Stimulated activated CD8-positive, alpha-beta memory T cell treated with anti-CD3 and anti-CD28 coated beads, Interleukin-15, amount 100 ng/mL, for 4 hours (primary cell): ENCODE data around the gene KIF5A.
A peak's percentile ranks its signal among the peaks of the same experiment; 100 is the strongest.
"Not testable (repeated sequence)": the region's sequence is repeated elsewhere in the genome, so short reads cannot be mapped to it uniquely, and the experiment has no call there.

Source experiments
- DNase-seq, 2 donors: peaks; one replicate each; pipeline ENCODE4 v3.0.0-alpha.2; 2020; ENCODE audit warnings: low read depth in 2 of 2

Gene KIF5A

DNA sequence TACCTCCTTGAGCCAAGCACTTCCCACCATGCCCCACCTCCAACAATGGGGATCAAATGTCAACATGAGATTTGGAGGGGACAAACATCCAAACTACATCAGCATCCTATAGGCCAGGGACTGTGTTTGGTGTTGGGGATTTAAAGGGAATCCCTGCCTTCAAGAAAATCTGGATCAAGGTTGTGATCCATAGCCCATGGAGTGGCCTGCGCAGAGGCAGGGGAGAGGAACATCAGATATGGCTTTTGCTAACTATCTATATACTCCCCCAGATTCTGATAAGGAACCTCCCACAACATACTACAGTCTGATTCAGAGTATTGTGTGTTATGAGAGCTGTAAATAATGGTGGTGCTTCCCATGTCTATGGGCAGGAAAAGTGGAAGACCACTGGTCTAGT is 5.1 kb downstream of the KIF5A start:
- DNase-seq = no peak

GRCh38 chr12:57558864-57559263 is 9.0 kb downstream of the KIF5A start:
- DNase-seq = no peak

- no peak for DNase-seq
These were observed 10.7 kb downstream of the KIF5A start for GRCh38 chr12:57560516-57560915.

DNA sequence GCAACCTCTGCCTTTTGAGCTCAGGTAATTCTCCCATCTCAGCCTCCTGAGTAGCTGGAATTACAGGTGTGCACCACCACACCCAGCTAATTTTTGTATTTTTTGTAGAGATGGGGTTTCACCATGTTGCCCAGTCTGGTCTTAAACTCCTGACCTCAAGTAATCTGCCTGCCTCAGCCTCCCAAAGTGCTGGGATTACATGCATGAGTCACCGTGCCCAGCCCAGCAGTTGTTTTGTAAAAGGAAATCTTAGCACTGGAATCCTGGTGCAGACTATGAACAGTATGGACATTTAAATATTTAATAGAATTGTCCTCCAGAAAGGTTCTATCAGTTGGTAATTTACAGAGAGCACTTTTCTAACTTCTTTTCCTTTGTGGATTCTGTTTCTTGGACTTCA is 11.3 kb downstream of the KIF5A start:
- not testable (repeated sequence) for DNase-seq

DNA sequence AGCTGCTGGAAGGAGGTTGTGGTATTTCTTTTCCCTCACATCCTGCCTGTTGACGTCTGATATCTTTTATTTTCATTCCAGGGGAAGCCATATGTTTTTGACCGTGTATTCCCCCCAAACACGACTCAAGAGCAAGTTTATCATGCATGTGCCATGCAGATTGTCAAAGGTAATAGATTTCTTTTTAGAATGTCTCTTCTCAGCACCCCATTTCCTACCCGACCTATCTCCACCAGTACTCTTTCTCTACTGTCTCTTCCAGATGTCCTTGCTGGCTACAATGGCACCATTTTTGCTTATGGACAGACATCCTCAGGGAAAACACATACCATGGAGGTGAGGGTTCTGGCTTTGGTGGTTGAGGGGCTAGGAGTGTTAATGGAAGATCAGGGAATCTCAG is 13.5 kb downstream of the KIF5A start:
- no peak for DNase-seq

GRCh38 chr12:57564178-57564740 is 14.4 kb downstream of the KIF5A start:
- DNase-seq = no peak

GRCh38 chr12:57568838-57569237 is 19.0 kb downstream of the KIF5A start:
- no peak for DNase-seq

- DNase-seq = no peak
These were observed 20.0 kb downstream of the KIF5A start for GRCh38 chr12:57569858-57570257.

DNA sequence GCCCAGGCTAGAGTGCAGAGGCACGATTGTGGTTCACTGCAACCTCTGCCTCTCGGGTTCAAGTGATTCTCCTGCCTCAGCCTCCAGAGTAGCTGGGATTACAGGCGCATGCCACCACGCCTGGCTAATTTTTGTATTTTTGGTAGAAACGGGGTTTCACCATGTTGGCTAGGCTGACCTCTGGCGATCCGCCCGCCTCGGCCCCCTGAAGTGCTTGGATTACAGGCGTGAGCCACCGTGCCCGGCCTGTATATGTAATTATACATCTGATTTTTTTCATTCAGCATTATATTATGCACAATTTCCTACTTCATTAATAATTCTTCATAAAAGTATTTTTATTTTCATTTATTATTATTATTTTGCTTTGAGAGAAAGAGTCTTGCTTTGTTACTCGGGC is 20.6 kb downstream of the KIF5A start:
- DNase-seq = not testable (repeated sequence)

DNA sequence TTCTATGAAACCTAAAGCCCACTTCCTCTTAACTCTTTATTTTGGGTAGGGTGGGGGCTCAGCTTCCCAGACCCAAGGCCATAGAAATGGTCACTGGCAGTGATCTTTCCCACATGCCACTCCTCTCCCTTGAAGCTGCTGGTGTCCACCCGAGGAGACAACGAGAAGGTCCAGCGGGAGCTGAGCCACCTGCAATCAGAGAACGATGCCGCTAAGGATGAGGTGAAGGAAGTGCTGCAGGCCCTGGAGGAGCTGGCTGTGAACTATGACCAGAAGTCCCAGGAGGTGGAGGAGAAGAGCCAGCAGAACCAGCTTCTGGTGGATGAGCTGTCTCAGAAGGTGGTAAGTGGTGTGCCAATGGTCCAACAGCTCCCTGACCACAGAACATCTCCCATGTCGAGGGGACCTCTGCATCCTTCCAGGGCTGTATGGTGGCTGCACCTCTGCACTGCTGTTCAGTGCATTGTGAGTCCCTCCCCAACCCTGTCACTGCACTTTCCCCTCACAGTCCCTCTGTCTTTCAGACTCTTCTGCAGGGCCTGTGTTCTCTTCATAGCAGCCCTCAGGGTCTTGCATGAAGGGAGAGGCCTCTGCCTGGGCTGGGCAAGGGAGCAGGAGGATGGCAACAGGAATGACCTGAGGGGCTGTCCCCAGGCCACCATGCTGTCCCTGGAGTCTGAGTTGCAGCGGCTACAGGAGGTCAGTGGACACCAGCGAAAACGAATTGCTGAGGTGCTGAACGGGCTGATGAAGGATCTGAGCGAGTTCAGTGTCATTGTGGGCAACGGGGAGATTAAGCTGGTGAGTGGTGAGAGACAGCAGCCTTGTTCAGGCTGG is 22.3 kb downstream of the KIF5A start:
- no peak for DNase-seq

DNA sequence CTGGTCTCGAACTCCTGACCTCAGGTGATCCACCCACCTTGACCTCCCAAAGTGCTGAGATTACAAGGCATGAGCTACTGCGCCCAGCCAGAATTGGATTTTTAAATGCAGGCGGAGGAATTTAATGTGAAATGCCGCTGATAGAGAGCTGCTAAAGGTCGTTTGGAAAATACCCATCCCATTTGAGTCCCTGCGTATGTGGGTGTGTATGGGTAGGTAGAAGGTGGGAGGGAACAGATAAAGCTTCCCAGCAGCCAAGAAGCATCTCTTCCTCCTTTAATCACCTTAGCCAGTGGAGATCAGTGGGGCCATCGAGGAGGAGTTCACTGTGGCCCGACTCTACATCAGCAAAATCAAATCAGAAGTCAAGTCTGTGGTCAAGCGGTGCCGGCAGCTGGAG is 25.0 kb downstream of the KIF5A start:
- DNase-seq = no peak

DNA sequence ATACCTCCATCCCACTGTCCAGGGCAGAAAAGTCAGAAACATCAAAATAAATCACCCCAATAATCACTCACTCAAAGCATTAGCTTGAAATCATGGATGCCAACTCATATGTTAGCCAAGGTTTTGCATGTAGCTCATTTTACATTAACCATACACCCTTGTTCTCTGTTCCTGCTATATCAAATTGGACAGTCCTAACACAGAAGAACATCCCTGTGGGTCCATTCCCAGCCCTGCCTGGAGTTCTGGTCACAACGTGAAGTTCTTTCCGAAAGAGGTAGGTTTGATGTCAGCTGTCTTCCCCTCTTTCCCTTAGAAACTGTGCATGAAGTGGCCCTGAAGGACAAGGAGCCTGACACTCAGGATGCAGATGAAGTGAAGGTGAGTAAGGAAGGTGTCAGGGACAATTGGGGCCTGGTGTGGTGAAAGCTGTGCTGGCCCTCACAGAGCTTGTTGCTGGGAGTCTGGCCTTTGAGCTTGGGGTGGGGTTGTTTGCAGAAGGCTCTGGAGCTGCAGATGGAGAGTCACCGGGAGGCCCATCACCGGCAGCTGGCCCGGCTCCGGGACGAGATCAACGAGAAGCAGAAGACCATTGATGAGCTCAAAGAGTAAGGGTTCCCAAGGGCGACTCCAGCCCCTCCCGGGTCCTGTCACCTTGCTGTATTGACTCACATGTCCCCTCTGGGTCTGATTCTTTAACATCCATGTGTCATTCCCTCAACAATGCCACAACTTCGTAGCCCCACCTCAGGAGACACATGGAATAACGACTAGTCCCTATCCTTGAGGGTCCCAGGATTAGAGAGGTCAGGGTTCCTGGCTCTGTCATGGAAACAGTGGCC is 26.1 kb downstream of the KIF5A start:
- no peak for DNase-seq

GRCh38 chr12:57576613-57577160 is 26.8 kb downstream of the KIF5A start:
- DNase-seq = no peak

DNA sequence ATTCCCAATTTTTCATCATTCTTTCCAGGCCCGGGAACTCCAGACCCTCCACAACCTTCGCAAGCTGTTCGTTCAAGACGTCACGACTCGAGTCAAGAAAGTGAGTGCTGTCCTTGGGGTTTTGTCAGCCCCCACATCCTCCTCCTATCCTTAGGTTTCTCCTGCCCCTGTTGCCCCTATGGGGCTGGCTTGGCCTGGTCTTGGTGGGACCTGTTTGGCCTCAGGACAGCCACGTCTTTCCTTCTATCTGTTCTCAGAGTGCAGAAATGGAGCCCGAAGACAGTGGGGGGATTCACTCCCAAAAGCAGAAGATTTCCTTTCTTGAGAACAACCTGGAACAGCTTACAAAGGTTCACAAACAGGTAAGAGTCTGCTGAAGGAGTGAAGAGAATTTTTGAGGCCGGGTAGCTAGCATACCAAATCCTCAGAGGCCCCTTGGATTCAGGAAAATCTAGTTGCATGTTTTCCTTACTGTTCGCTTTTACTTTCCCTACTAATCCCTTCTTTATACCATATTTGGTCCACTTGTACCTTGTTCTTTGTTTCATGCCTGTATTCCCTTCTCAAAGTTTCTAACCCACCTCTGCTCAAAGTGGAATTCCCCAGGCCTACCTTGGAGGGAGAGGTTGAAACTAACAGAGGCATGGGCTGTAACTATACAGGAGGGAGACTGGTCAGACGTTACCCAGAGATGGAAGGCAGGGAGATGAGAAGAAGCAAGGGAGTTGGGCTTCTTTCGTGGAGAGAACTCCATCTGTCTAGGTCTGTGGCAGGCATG is 28.3 kb downstream of the KIF5A start:
- no peak for DNase-seq

GRCh38 chr12:57579011-57579410 is 29.2 kb downstream of the KIF5A start:
- no peak for DNase-seq

DNA sequence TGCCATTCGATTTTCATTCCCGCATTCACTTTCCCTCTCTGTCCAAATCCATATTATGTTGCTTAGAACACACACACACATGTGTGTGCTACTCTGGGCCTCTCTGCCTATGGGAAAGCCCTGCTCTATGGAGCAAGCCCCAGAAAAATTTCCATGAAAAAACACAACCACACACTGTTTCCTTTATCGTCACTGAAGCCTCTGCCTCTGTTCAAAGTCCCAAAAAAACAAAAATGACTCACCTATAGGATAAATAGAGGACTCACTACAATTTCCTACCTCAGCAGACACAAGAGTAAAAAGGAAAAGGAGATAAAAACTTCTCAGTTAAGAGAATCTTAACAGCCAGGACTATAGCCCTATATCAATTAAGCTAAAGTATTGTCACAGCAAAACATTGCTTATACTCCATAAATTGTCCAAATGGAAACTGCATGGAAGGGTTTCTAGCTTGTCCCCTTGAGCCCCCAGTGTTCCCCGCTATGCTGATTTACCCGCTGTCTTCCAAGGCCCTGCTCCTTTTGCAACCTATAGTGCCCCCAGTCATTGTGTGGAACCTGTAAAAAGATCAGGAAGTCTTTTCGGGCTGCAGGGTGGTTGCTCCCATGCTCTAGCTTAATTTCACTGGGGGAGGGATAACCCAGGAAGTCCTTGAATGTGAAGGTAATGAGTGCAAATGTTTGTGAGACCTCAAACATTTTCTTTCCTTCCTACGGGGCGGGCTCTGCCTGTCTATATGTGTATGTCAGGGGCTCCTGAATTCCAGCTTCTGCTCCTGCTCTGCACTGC is 30.0 kb downstream of the KIF5A start:
- DNase-seq = no peak

GRCh38 chr12:57580466-57580795 is 30.6 kb downstream of the KIF5A start:
- DNase-seq = no peak

- DNase-seq = no peak
These were observed 32.0 kb downstream of the KIF5A start for GRCh38 chr12:57581802-57582201.

DNA sequence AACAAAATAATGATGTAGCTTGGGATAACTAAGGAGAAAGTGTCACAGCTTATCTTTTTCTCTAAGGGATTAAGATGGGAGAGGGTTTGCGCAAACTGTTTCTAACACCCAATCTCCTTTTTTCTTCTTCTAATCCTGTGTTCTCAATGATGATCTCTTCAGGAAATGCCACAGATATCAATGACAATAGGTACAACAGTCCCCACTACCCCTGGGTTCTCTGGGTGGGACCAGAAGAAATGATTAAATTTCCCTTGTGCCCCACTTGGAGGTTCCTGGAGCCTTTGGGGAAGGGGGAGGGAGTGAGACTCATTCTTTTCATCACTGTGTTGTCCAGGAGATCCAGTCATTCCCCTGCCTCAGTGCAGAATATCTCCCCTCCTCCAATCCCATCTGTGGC is 32.6 kb downstream of the KIF5A start:
- no peak for DNase-seq

- peak; percentile 6 to 49 for DNase-seq
These were observed 33.4 kb downstream of the KIF5A start for GRCh38 chr12:57583008-57583831.
